Activated naive CD4-positive, alpha-beta T cell treated with anti-CD3 and anti-CD28 coated beads for 36 hours (primary cell): ENCODE measurements around the gene HDGFL2. TPM values are rescaled to one million over a fixed set of nuclear protein-coding genes. Genes with fewer than 3 reads are reported as not detected.

Source experiments
- CTCF ChIA-PET: fragments of 350-600 bp; sonication (Branson Sonifier 250); formaldehyde crosslinking; loops from one replicate; lab custom pipeline; 2021; ENCODE audit warnings: antibody characterized with exemption; lab: Charles Lee
- DNase-seq: peaks from one replicate; pipeline ENCODE4 v3.0.0-alpha.2; 2020
- H3K27ac Mint-ChIP-seq: one replicate; pipeline ENCODE4 v1.8.0; 2021; ENCODE audit warnings: mild to moderate bottlenecking, mixed read lengths
- H3K27me3 Mint-ChIP-seq: one replicate; pipeline ENCODE4 v1.8.0; 2021; ENCODE audit warnings: low read depth, mixed read lengths
- H3K36me3 Mint-ChIP-seq: one replicate; pipeline ENCODE4 v1.8.0; 2021; ENCODE audit warnings: low read depth, mixed read lengths
- H3K4me1 Mint-ChIP-seq: one replicate; pipeline ENCODE4 v1.8.0; 2021; ENCODE audit warnings: low read depth, mixed read lengths
- H3K4me3 Mint-ChIP-seq: one replicate; pipeline ENCODE4 v1.8.0; 2021; ENCODE audit warnings: mild to moderate bottlenecking, moderate library complexity, mixed read lengths
- H3K9me3 Mint-ChIP-seq: one replicate; pipeline ENCODE4 v1.8.0; 2021; ENCODE audit warnings: mixed read lengths
- intact Hi-C: fragments of 100-400 bp; cut with micrococcal nuclease; formaldehyde crosslinking; loops from one replicate; pipeline ENCODE4 v1.15.1; 2023
- total RNA-seq, 2 experiments: library from RNA; stranded (reverse); gene quantifications; one replicate each; pipeline ENCODE4 v1.2.3, GENCODE V29; 2021

Gene HDGFL2
- total RNA-seq, 2 experiments from 2014 or later, result 43.0 to 43.5 TPM

GRCh38 chr19:4499318-4499717 is 27.2 kb downstream of the HDGFL2 start:
- no peaks in the 10 kb centered on the region for H3K4me1 Mint-ChIP-seq
- peaks cover 6% of the 10 kb centered on the region for H3K36me3 Mint-ChIP-seq
- H3K27me3 Mint-ChIP-seq, result no peaks in the 10 kb centered on the region
- DNase-seq, result no peak
- no peaks in the 10 kb centered on the region for H3K9me3 Mint-ChIP-seq
- CTCF ChIA-PET, result interaction anchor here (2.4 kb wide), 1 partner anchor 26 kb away, joined by 7 read pairs; no protein-coding TSS in a partner anchor
- intact Hi-C loops, result no loop called here
- H3K4me3 Mint-ChIP-seq, result no peak overlapping the region
- H3K27ac Mint-ChIP-seq, result peak overlapping the region; percentile 19

DNA sequence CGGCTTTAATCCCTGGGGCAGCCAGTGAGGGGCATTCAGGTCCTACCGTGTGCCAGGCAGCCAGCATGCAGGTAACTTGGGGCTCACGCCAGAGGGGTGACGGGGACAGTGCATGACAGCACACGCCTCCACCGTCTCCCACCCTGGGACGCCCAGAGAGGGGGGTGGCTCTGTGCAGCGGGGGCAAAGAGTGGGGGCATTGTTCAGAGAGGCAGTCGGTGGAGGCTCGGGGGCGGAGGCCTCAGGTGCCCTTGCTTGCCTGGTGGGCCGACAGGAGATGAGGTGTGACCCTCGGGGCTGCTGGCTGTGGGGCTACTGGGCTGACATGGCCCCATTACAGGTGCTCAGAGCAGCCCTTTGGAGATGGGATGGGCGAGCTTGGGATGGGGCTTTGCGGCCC is 27.8 kb downstream of the HDGFL2 start:
- CTCF ChIA-PET, result interaction anchor here (2.4 kb wide), 1 partner anchor 25 kb away, joined by 7 read pairs; no protein-coding TSS in a partner anchor
- H3K36me3 Mint-ChIP-seq, result peaks cover 4% of the 10 kb centered on the region
- H3K9me3 Mint-ChIP-seq, result no peaks in the 10 kb centered on the region
- intact Hi-C loops, result no loop called here
- no peaks in the 10 kb centered on the region for H3K27me3 Mint-ChIP-seq
- no peak overlapping the region for H3K27ac Mint-ChIP-seq
- H3K4me1 Mint-ChIP-seq, result no peaks in the 10 kb centered on the region
- H3K4me3 Mint-ChIP-seq, result no peak overlapping the region
- DNase-seq, result no peak

DNA sequence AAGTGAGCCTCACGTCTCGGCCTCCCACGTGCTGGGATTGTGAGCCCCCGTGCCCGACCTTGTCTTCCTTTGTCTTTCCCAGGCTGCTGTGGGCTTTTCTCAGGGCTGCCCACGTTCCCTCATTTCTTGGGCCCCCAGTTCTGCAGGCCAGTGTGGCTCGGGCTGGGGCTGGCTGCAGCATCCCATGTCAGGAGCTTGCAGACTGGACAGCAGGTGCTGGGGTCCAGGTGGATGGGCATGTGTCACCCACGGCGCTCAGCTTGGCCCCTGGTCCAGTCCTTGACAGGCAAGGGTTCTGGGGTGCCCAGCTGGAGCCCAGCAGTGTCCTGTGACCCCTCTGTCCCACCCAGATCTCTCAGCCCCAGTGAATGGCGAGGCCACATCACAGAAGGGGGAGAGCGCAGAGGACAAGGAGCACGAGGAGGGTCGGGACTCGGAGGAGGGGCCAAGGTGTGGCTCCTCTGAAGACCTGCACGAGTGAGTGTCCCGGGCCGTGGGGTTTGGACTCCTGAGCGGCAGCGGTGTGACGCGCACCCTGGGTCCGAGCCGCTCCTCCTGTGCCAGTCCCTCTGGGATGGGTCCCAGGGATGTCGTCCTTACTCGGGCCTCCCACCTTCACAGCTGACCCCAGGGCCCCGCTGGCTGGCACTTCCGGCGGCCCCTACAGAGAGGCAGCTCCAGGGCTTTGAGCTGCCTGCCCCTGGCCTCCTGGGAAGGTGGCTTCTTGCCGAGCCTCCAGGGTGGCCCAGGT is 28.9 kb downstream of the HDGFL2 start:
- H3K36me3 Mint-ChIP-seq, result peaks cover 1% of the 10 kb centered on the region
- intact Hi-C loops, result no loop called here
- H3K27me3 Mint-ChIP-seq, result no peaks in the 10 kb centered on the region
- no peak overlapping the region for H3K27ac Mint-ChIP-seq
- DNase-seq, result no peak
- CTCF ChIA-PET, result no interaction called here
- no peaks in the 10 kb centered on the region for H3K4me1 Mint-ChIP-seq
- no peak overlapping the region for H3K4me3 Mint-ChIP-seq
- no peaks in the 10 kb centered on the region for H3K9me3 Mint-ChIP-seq

GRCh38 chr19:4501691-4502090 is 29.6 kb downstream of the HDGFL2 start:
- intact Hi-C loops, result no loop called here
- Mint-ChIP-seq H3K4me1 (peaks cover 5% of the 10 kb centered on the region), H3K27ac (no peak overlapping the region), H3K36me3 (peaks cover 1% of the 10 kb centered on the region), H3K9me3 (no peaks in the 10 kb centered on the region), H3K4me3 (no peak overlapping the region), H3K27me3 (no peaks in the 10 kb centered on the region)
- CTCF ChIA-PET, result no interaction called here
- no peak for DNase-seq

- Mint-ChIP-seq H3K27me3 (no peaks in the 10 kb centered on the region), H3K27ac (no peak overlapping the region), H3K36me3 (peaks cover 1% of the 10 kb centered on the region), H3K4me3 (no peak overlapping the region), H3K9me3 (no peaks in the 10 kb centered on the region), H3K4me1 (peaks cover 6% of the 10 kb centered on the region)
- intact Hi-C loops, result no loop called here
- CTCF ChIA-PET, result no interaction called here
- DNase-seq, result no peak
These were observed 30.4 kb downstream of the HDGFL2 start for GRCh38 chr19:4502282-4503131.

DNA sequence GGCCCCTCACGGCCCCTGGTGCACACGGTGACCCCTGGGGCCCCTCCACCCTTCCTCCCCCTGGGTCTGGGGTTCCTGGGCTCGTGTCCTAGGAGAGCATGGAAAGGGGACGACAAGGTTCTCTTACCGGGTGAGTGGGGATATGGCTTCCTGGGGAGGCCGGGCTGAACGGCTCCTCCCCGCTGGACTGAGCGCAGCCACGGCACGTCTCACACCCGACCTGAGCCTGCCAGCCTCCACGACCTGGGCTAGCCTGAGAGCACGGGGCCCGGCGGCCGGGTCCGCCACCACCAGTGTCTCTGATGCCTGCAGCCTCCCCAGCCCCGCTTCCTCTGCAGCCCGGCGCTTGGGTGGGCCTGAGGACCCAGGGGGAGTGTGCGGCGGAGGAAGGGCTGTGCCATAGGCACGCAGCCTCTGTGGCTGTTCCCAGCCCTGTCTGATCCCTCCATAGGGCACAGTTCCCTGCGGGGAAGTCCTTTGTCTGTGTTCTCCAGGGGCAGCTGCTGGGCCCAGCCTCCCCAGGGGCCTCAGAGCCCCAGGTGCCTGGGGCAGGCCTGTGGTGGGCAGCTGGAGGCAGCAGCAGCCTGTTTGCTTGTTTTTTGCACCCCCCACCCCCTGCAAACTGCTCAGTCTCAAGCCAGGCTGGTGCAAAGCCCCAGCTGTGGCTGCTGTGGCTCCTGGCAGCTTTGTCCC is 31.2 kb downstream of the HDGFL2 start:
- Mint-ChIP-seq H3K27me3 (no peaks in the 10 kb centered on the region), H3K9me3 (no peaks in the 10 kb centered on the region), H3K36me3 (peaks cover 1% of the 10 kb centered on the region), H3K4me3 (no peak overlapping the region), H3K4me1 (peaks cover 6% of the 10 kb centered on the region), H3K27ac (no peak overlapping the region)
- CTCF ChIA-PET, result no interaction called here
- intact Hi-C loops, result no loop called here
- no peak for DNase-seq

DNA sequence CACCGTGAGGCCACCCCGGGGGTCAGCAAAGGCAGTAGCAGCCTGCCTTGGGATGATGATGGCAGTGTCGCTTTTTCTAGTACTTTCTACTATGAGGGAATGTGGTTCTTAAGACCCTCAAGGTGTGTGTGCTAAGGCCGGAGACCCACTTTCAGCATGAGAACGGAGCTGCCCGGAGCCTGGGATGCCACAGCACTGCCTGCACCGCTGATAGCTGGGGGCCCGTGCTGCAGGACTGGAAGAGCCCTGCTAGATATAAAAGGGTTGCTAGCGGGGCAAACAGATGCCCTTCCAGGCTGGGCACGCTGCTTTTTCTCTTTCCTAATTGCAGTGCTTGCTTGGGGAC is 31.7 kb downstream of the HDGFL2 start:
- intact Hi-C loops, result no loop called here
- H3K4me3 Mint-ChIP-seq, result no peak overlapping the region
- H3K27ac Mint-ChIP-seq, result no peak overlapping the region
- DNase-seq, result no peak
- peaks cover 6% of the 10 kb centered on the region for H3K4me1 Mint-ChIP-seq
- peaks cover 1% of the 10 kb centered on the region for H3K36me3 Mint-ChIP-seq
- H3K9me3 Mint-ChIP-seq, result no peaks in the 10 kb centered on the region
- CTCF ChIA-PET, result interaction anchor here (0.6 kb wide), 1 partner anchor 55 kb away, joined by 3 read pairs; no protein-coding TSS in a partner anchor
- H3K27me3 Mint-ChIP-seq, result no peaks in the 10 kb centered on the region

DNA sequence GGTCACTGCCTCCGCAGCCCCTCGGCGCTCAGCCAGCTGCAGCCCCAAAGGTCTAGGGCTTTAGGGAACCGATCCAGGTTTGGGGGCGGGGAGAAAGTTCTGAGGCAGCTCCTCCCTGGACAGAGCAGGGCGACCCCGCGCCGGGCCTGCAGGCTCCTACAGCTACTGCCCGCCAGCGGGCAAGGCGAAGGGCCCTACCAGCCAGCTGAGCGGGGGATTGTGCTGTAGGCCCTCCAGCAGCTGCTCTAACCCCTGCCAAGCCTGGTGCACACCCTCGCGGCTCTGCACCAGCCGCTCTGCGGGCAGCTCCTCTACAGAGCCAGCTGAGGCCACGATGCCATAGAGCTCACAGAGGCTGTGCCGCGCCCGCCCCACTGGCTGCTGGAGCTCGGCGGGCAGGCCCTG is 32.2 kb downstream of the HDGFL2 start:
- Mint-ChIP-seq H3K9me3 (no peaks in the 10 kb centered on the region), H3K4me3 (no peak overlapping the region), H3K27ac (no peak overlapping the region), H3K36me3 (peaks cover 1% of the 10 kb centered on the region), H3K27me3 (no peaks in the 10 kb centered on the region), H3K4me1 (peaks cover 6% of the 10 kb centered on the region)
- intact Hi-C loops, result no loop called here
- no peak for DNase-seq
- CTCF ChIA-PET, result interaction anchor here (0.6 kb wide), 1 partner anchor 55 kb away, joined by 3 read pairs; no protein-coding TSS in a partner anchor

GRCh38 chr19:4504891-4505569 is 32.9 kb downstream of the HDGFL2 start:
- CTCF ChIA-PET, result no interaction called here
- no peaks in the 10 kb centered on the region for H3K9me3 Mint-ChIP-seq
- intact Hi-C loops, result no loop called here
- H3K27ac Mint-ChIP-seq, result no peak overlapping the region
- H3K4me3 Mint-ChIP-seq, result no peak overlapping the region
- H3K36me3 Mint-ChIP-seq, result peaks cover 1% of the 10 kb centered on the region
- DNase-seq, result no peak
- H3K4me1 Mint-ChIP-seq, result peaks cover 6% of the 10 kb centered on the region
- no peaks in the 10 kb centered on the region for H3K27me3 Mint-ChIP-seq

DNA sequence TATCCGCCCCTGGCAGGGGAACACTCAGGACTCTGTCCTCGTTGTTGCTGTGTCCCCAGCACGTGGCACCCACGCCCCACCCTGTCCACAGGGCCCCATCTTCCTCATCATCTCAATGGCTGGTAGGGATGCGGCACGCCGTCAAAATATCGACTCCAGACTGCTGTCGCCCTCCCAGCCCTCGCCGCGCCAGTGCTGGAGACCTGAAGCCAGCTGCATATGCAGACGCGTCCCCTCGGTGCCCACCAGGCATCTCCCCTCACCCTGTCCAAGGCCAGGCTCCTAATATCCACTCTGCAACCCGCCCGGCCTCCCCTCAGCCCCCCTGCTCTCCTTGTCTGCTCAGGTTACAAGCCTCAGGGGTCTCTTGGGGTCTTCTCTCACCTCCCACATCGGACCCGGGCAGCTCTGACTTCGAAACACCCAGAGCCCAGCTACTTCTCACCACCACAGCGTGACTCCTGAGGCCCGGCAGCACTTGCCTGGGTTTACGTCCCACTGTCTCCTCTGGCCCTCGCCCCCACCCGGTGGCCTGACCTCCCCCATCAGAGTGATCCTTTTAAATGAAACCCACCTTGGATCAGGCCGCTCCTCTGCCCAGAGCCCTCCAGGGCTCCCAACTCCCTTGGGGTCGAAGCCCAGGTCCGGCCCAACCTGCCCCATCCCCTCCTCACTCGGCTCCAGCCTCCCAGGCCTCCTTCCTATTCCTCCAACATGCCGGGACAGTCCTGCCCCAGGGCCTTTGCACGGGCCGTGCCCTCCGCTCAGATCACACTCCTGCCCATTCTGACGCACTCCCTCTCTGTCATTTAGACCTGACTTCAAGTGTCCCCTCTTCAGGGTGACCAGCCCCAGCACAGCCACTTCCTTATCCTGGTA is 33.7 kb downstream of the HDGFL2 start:
- peaks cover under 1% of the 10 kb centered on the region for H3K36me3 Mint-ChIP-seq
- H3K4me1 Mint-ChIP-seq, result peaks cover 6% of the 10 kb centered on the region
- H3K27ac Mint-ChIP-seq, result no peak overlapping the region
- CTCF ChIA-PET, result no interaction called here
- H3K27me3 Mint-ChIP-seq, result no peaks in the 10 kb centered on the region
- no peak for DNase-seq
- H3K4me3 Mint-ChIP-seq, result no peak overlapping the region
- no peaks in the 10 kb centered on the region for H3K9me3 Mint-ChIP-seq
- intact Hi-C loops, result no loop called here

GRCh38 chr19:4506449-4507149 is 34.5 kb downstream of the HDGFL2 start:
- intact Hi-C loops, result no loop called here
- DNase-seq, result peak; percentile 24
- CTCF ChIA-PET, result interaction anchor here (1.5 kb wide), 1 partner anchor 18 kb away, joined by 3 read pairs; no protein-coding TSS in a partner anchor
- Mint-ChIP-seq H3K9me3 (no peaks in the 10 kb centered on the region), H3K27me3 (no peaks in the 10 kb centered on the region), H3K27ac (no peak overlapping the region), H3K4me3 (no peak overlapping the region), H3K36me3 (no peaks in the 10 kb centered on the region), H3K4me1 (peaks cover 6% of the 10 kb centered on the region)
